B cell (primary cell): Measurements from ENCODE around the gene DNAH8.

Experiments
- CTCF ChIP-seq: fragments of 200-600 bp; IDR thresholded peaks from one replicate; pipeline ENCODE4 v1.8.0; 2022; ENCODE audit warnings: antibody characterized with exemption, mild to moderate bottlenecking
- EZH2 ChIP-seq: IDR thresholded peaks from 2 replicates; pipeline ENCODE4 v1.6.1; 2012; ENCODE audit warnings: borderline replicate concordance, low read depth, mild to moderate bottlenecking, moderate library complexity, low read length; ENCODE audit not compliant: insufficient read depth, poor library complexity, severe bottlenecking

GRCh38 chr6:38676236-38676973 is 38.7 kb upstream of the DNAH8 start:
- TF ChIP-seq CTCF (no peak), EZH2 (no peak)
